ENCODE results near the gene MINDY2. TPM values are rescaled to one million over a fixed set of nuclear protein-coding genes. Genes with fewer than 3 reads are reported as not detected.

The MINDY2 gene, protein sequence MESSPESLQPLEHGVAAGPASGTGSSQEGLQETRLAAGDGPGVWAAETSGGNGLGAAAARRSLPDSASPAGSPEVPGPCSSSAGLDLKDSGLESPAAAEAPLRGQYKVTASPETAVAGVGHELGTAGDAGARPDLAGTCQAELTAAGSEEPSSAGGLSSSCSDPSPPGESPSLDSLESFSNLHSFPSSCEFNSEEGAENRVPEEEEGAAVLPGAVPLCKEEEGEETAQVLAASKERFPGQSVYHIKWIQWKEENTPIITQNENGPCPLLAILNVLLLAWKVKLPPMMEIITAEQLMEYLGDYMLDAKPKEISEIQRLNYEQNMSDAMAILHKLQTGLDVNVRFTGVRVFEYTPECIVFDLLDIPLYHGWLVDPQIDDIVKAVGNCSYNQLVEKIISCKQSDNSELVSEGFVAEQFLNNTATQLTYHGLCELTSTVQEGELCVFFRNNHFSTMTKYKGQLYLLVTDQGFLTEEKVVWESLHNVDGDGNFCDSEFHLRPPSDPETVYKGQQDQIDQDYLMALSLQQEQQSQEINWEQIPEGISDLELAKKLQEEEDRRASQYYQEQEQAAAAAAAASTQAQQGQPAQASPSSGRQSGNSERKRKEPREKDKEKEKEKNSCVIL
- 10.1 and 20.9 TPM in 2 replicates for total RNA-seq

DNA sequence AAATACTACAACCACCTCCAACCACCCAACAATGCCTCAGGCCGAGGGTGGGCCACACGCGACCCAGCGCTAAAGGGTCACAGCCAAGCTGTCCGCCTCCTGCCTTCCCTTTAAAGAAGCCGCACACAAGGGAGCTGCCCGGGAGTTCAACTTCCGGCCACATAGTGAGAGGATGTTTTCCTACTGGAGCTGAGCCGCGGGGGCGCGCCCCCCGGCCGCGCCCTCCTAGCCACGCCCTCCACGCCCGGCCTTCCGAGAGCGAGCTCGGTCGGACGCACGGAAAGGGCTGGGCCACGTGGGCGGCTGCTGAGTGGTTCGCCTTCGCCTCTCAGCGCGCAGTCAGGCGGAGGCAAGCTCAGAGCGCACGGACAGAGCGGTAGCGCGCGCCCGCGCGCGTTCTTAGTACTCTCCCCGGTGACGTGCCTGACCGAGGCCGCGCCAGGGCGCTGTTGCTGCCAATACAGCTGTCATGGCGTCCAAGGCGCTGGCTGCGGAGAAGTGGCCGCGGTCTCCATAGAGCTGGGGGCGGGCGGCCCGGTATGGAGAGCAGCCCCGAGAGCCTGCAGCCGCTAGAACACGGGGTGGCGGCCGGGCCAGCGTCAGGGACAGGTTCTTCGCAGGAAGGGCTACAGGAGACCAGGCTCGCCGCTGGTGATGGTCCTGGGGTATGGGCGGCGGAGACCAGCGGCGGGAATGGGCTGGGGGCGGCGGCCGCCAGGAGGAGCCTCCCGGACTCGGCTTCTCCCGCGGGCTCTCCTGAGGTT is at the start of gene MINDY2:
MINDY2 (plus strand) TSS at position 446 of the 764 bp plus-strand sequence; CDS start at position 540, 94 bp downstream.
- TF ChIP-seq, protein P1, sequence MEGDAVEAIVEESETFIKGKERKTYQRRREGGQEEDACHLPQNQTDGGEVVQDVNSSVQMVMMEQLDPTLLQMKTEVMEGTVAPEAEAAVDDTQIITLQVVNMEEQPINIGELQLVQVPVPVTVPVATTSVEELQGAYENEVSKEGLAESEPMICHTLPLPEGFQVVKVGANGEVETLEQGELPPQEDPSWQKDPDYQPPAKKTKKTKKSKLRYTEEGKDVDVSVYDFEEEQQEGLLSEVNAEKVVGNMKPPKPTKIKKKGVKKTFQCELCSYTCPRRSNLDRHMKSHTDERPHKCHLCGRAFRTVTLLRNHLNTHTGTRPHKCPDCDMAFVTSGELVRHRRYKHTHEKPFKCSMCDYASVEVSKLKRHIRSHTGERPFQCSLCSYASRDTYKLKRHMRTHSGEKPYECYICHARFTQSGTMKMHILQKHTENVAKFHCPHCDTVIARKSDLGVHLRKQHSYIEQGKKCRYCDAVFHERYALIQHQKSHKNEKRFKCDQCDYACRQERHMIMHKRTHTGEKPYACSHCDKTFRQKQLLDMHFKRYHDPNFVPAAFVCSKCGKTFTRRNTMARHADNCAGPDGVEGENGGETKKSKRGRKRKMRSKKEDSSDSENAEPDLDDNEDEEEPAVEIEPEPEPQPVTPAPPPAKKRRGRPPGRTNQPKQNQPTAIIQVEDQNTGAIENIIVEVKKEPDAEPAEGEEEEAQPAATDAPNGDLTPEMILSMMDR (conservative IDR thresholded peaks at IDR 0.05; ENCODE audit: low read depth, low read length): peak; percentile 8
- peak within 1 kb of the TSS; percentile 85 for H3K4me3 ChIP-seq (ENCODE audit: low read depth, low read length)
- peak; percentile 72 for DNase-seq (ENCODE audit: low read depth)

DNA sequence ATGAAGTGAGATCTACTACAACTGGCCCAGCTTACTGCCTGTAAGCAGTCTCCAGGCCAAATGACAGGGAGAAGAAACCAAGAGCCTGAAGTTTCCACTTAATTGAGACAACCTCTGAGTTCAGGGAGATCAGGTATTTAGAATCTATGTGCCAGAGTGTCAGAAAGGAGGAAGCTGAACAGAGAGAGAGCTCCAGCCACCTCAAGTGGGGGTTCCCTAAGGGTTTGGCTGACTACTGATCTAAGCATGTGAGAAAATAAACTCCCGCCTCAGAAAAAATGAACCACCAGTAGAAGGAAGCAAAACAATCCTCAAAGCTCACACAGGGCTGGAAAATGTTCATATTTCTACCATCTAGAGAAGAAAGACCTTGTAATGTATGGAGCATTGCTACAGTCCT is 46.6 kb upstream of the MINDY2 start:
- no peak overlapping the region for H3K4me3 ChIP-seq (ENCODE audit: low read depth, low read length)
- DNase-seq (ENCODE audit: low read depth): no peak
- TF ChIP-seq, protein P1 (conservative IDR thresholded peaks at IDR 0.05; ENCODE audit: low read depth, low read length): no peak

DNA sequence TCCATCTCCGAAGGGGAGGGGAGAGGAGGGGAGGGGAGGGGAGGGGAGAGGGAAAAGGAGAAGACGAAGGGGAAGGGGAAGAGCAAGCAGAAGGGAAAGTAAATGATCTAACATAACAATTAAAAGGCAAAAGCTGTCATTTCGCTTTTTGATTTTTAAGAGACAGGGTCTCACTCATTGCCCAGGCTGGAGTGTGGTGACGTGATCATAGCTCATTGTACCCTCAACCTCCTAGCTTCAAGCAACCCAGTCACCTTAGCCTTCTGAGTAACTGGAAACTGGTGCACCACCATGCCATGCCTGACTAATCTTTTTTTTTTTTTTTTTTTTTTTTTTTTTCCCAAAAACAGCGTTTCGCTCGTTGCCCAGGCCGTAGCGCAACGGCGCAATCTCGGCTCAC is 44.2 kb upstream of the MINDY2 start:
- TF ChIP-seq, protein P1 (conservative IDR thresholded peaks at IDR 0.05; ENCODE audit: low read depth, low read length): no peak
- DNase-seq (ENCODE audit: low read depth): no peak
- H3K4me3 ChIP-seq (ENCODE audit: low read depth, low read length): no peak overlapping the region

DNA sequence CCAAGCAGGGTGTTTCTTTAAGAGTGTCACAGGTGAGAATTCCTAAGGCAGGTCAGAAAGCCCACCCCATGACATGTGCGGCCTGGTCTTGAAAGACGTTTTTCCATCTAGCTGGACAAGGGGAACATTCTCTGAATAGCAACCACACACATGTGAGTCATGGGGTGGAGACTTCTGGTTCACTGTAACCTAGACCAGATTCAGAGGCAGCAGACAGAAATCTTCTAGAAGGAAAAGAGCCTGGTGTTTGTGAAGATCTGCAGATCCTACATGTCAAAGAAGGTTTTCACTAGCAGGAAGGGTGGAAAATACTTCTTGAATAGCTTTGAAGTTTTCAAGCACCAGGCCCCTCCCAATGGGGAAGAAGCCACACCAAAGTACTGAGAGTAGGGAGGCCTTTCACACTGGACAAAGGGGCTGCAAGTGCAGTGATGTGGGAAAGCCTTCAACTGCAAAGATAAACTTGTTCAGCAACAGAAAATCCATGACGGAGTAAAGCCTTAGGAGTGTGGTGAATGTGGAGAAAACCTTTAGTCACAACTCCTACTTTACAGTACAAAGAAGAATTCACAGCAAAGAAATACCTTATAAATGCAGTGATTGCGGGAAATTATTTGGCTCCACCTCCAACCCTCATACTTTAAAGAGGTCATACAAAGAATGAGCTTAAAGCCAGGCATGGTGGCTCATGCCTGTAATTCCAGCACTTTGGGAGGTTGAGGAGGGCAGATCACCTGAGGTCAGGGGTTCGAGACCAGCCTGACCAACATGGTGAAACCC is 39.2 kb upstream of the MINDY2 start:
- H3K4me3 ChIP-seq (ENCODE audit: low read depth, low read length): no peak overlapping the region
- DNase-seq (ENCODE audit: low read depth): peak; percentile 74
- TF ChIP-seq, protein P1 (conservative IDR thresholded peaks at IDR 0.05; ENCODE audit: low read depth, low read length): no peak

DNA sequence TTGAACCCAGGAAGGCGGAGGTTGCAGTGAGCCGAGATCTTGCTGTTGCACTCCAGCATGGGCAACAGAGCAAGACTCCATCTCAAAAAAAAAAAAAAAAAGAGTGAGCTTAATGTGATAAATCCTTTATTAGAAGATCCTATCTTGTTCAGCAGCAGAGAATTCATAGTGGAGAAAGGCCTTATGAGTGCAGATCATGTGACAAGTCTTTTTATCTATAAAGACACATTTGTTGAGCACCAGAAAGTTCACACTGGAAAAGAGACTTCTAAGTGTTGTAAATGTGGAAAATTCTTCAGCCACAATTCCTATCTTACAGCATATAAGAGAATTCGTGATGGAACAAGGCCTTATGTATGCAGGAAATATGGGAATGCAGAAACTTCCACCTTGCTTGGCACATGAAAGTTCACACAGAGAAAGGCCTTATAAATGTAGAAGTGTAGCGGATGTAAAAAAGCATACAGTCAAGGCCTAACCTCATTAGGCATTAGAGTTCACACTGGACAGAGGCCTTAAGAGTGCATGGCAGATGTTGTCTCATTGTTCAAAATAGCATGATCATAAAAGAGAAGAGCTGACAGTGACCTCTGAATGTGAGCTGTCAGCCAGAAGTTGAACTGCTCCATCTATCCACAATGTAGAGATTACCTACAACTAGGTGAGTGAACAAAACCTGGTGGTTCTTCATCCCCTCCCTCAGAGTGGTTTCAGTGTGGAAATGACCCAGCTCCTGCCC is 38.3 kb upstream of the MINDY2 start:
- no peak for DNase-seq (ENCODE audit: low read depth)
- H3K4me3 ChIP-seq (ENCODE audit: low read depth, low read length): no peak overlapping the region
- TF ChIP-seq, protein P1 (conservative IDR thresholded peaks at IDR 0.05; ENCODE audit: low read depth, low read length): no peak

DNA sequence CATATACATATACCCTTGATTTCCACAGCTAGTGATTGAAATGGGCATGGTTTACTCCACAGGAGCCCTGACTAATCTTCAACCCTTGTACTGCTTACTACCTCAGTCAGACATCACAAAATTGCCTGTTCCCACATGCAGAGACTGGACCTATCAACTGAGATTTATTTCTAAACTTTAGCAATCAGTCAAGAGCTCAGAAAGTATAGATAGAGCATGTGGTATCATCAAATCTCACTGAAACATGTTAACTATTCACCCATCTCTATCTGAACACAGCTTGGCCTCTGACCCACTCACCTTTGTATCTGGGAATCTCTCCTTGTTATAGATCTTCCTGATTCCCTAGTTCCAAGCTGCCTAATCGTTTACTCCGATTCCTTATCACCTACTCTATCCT is 36.2 kb upstream of the MINDY2 start:
- H3K4me3 ChIP-seq (ENCODE audit: low read depth, low read length): no peak overlapping the region
- no peak for DNase-seq (ENCODE audit: low read depth)
- TF ChIP-seq, protein P1 (conservative IDR thresholded peaks at IDR 0.05; ENCODE audit: low read depth, low read length): no peak

All from epithelial cell of proximal tubule (primary cell).